NCI-H526 (cell line): ENCODE data around the gene TFAP2B.

Experiments
- DNase-seq, 2 experiments: peaks; one replicate each; lab custom pipeline; 2025; lab: John Stamatoyannopoulos, UW

TFAP2B gene

DNA sequence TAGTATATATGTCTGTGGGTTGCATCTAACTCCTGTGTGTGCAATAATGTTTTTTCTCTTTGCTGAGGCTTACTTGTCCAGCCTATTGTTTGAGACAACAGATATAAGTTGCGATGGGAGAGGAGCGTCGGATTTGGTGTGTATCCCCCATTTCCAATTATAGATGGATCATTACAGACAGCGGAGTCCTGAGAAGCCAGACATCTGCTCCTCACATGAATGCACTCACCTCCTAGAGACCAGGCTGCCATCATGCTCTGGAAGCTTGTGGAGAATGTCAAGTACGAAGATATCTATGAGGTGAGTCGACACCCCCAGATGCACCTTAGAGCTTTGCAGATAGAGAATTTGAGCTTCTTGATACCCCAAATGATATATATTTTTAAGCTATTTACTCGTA, at the start of gene TFAP2B:
TSS of gene TFAP2B (plus strand) at position 199 of the 400 bp plus-strand sequence. CDS start at position 220, 21 bp downstream.
- no peak for DNase-seq

DNA sequence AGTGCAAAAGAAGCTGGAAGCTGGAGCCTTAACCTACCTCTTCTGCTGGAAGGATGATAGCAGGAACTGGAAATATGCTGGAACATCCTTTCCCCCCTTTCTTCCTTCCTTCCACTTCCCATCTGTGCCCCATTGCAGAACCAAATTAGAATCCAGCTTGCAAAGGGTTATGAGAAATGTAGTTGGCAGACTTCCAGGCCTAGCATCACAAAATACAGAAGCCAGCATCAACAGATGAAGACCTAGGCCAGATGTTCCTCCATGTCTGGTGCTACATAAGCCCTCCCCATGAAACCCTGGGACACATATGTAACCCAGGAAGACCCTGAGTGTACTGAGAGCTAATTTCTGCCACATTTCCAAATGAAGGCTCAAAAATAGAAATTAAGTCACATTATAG, 40.0 kb upstream of the TFAP2B start:
- DNase-seq: no peak

DNA sequence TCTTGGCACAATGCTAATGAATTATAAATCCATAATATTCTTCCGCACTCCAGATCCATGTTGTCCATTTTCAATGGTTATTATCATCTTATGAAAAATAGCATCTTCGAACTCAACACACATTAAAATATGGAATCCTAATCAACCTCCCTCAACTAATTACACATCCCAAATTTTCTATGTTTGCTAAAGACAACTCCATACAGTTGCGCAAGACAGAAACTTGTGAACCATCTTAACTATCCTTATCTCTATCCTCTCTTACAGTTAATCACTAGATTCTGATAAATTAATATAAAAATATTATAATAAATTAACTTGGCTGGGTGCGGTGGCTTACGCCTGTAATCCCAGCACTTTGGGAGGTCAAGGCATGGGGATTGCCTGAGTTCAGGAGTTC, 38.3 kb upstream of the TFAP2B start:
- no peak for DNase-seq

DNA sequence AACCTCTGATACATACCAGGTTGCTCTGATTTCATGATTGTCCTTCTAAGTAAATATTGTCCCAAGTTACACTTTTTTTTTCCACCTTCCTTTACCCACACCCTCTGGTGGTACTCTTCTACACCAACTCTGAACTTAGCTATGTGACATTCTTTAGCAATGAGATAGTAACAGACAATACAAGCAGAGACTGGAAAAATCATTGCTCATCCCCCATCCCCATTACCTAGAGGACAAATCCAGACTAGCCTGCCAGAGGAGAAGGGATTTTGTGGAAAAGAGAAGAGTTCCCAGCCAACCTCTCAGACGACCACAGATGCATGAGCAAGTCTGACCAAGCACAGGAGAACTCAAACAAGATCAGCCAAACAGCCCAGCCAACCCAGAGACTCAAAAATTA, 32.8 kb upstream of the TFAP2B start:
- no peak for DNase-seq

DNA sequence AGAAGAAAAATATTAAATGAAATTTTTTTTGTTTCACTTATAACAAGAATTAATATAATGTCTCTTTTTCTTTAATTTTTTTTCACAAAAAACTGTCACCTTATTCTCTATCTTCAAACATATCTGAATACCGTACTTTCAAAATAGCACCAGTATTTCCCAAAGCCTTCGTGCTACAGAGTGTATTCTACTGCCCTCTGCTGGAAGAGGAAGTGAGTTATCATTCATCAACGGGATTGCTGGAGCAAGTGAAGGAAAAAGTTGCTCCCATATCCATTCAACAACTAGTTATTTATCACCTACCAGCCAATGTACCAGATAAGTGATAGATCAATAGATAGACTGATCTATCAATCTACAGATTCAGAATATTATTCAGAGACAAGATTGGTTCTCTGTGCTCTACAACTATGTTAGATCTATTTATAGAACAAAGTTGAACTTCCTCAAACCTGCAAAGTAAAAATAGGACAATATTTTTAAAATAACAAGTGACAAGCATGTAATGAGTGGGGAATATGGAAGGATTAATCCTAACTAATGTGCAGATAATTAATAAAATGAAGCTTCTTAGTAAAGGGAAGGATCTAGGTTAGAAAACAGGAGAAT, 26.7 kb upstream of the TFAP2B start:
- peak; percentile 32 to 79 for DNase-seq

DNA sequence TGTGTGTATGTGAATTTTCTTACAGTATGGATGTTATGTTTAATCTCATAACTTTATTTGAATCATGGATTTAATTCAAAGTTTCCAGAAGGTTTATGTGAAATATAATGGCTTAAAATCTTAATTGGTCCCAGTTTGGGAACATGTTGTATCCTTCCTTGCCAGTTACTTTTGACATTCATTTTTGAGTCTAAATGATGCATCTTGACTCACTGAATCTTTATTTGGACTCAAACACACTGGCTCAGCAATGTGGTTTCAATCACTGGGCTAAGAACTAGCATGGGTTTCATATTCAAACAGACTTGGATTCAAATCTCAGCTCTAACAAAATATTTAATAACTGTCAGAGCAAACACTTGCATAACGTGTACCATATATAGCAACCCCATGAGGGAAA, 25.9 kb upstream of the TFAP2B start:
- no peak for DNase-seq

DNA sequence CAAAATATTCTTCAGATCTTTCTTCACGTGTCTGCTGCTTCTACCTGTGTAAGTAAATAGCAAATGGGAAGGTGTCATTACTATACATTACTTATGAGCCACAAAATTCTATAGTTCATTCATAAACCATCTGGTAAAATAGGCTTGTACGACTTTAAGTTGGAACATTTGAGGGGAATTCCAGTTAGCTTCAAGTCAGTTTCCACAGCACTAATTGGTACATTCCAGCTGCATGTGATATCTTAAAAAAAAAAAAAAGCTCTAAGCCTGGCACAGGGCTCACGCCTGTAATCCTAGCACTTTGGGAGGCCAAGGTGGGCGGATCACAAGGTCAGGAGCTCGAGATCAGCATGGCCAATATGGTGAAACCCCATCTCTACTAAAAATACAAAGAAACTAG, 23.1 kb upstream of the TFAP2B start:
- no peak for DNase-seq

DNA sequence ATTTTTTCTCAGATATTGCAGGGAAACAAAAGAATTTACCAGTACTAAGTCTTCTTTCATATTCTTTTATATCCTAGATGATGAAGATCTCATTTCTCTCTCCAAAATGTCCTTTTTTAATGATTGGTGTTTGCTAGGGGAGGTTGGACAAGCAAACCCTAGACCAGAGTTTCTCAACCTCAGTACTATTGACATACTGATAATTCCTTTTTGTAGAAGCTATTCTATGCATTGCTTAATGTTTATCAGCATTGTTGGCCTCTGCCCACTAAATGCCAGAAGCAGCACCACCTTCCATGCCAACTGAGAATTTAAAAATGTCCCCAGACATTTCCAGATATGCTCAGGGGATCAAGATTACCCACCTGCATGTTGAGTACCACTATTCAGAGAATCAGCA, 14.4 kb upstream of the TFAP2B start:
- no peak for DNase-seq

DNA sequence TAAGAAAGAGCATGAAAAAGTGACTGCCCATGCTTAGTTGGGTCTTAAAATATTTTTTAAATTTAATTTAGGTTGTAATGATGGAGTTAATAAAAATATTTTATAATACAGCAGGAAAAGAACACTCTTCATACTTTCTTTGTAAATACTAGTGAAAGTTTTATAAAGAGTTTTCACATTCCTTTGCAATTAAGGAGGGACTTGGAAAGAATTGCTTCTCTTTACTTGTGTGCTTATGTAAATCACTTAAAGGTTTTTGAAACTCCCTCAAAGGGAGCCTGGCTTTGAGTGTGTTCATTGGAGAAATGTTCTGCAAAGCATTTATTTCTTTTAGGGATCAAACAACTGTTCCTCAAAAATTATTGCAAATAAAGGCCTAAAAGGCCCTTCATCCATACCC, 11.6 kb upstream of the TFAP2B start:
- DNase-seq: no peak

DNA sequence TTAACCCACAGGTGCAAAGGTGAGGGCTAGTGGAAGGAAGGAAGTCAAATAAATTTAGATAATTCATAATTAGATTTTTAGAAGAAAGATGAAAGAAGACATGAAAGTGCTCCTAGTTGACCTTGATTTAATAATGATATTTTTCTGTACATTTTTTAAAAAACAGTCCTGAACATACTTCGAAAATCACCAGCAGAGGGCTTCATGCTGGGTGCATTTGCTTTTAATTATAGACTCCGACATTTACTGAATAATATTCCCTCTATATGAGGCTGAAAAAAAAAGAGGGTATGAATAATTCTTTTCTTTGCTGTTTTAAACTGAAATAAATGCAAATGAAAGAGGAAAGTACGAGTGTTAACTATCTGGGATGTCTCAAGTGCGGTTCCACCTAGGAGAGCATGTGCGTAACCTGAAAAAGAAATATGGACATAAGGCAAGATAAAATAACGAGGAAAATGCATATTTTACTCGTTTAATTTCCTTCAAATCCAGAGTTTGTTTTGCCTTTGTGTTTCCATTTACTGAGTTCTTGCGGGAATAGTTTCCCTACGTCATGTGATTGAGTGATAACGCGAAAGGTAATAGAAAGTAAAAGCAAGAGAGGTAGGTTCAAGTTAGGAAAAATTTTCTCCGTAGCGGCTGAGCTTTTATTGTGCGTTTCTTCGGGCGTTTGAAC, 3.1 kb upstream of the TFAP2B start:
- DNase-seq: peak; percentile 42 to 51

DNA sequence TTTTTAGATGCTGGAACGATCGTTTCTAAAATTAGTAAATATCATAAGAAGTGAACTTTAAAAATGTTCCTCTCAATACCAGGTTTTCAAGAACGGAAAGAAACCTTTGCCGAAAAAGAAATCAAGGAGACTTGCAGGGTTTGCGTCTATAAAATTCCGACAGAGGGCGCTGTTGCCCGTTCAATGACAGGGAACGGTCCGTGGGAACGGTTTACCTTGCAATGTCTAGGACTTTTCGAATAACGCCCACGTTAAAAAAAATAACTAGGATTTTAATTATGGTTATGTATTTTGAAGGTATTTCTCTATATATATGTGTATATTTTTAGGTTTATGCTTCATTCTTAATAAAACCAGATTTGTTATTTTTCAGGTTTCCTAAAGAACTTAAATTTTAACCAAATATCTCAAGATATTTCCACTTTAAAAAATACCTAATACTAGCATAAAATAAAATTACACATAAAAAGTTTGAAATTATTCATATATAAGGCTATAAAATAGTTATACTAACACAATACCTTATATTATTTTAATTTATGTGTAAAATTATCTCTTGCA, 2.5 kb upstream of the TFAP2B start:
- DNase-seq: peak; percentile 70 to 92

DNA sequence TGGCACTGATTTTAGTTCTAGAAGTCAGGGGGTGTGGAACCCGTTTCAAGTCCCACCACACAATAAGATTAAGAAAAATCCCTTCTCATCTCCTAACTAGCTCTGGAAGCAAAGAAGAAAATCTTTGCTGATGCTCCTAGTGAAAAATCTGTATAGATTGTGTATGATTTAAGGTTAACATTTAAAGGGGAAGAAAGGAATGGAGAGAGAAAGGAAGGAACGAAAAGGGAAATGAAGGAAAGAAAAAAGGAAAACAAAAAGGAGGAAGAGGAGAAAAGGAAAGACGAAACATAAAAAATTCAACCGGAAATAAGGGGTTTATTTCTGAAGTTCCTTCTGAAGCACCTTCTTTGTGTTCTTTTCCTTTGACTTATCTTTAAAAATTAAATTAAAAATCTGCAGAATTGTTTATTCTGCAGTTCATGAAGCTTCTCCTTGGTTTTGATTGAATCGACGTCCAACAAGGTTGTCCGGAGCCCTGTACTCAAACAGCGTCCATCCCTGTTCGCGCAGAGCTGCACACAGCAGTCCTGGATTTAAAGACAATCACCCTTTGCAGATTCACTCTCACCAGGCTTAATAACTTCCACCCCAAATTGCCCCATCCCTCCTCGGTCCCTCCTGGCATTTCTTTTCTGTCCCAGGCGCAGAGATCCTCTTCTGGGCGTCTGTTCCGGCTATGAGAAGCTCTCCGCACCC, 1.6 kb upstream of the TFAP2B start:
- no peak for DNase-seq

DNA sequence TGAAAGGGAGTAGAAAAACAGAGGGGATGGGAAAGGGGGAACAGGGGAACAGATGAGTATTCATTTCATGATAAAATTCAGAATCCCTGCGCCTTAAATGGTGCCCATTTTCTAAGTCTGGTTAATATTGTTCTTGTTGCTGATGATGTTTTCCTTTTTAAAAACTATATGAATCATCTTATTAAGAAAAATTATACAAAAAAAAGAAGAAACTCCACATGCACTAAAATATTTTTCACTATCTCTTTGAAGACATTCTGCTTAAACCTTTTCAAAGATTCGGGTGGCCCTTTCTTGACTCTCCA, 1.1 kb upstream of the TFAP2B start:
- no peak for DNase-seq

DNA sequence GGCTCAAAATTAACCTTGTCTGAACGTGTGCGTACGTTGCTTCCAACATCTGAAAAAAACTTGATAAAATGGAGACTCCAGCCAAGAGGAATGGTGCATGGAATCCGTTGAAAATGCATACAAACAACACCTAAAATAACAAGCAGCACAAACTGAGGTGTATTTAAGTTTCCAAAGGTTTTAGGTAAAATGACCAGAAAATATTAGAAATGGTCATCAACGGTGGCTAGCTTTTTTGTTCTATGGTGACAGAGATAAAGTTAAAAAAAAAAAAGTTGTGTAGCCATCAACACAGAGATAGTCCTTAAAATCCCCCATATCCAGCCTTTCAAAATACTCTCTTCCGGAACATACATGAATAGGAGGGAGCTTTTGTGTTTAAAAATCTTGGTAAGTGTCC, 651 bp upstream of the TFAP2B start:
- DNase-seq: no peak

DNA sequence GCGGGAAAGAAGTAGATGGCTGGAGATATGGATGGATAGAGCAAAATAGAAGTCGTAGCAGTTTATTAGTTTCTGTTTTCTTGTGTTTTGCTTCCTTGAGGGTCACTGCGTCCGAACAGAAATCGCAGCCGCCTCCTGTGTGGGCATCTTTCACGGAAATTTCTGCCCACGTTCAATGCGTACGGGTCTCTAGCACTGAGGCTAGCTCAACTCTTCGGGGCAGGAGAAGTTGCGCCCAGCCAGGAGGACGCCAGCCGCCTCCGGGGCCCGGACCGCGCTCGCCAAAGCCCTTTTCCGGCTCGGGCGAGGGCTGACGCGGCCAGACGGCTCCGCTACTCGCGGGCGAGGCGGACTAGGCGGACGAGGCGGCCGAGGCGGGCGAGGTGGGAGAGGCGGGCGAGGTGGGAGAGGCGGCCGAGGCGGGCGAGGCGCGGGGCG, 814 bp downstream of the TFAP2B start:
- peak in 1 of 2 experiments; percentile 13 for DNase-seq

DNA sequence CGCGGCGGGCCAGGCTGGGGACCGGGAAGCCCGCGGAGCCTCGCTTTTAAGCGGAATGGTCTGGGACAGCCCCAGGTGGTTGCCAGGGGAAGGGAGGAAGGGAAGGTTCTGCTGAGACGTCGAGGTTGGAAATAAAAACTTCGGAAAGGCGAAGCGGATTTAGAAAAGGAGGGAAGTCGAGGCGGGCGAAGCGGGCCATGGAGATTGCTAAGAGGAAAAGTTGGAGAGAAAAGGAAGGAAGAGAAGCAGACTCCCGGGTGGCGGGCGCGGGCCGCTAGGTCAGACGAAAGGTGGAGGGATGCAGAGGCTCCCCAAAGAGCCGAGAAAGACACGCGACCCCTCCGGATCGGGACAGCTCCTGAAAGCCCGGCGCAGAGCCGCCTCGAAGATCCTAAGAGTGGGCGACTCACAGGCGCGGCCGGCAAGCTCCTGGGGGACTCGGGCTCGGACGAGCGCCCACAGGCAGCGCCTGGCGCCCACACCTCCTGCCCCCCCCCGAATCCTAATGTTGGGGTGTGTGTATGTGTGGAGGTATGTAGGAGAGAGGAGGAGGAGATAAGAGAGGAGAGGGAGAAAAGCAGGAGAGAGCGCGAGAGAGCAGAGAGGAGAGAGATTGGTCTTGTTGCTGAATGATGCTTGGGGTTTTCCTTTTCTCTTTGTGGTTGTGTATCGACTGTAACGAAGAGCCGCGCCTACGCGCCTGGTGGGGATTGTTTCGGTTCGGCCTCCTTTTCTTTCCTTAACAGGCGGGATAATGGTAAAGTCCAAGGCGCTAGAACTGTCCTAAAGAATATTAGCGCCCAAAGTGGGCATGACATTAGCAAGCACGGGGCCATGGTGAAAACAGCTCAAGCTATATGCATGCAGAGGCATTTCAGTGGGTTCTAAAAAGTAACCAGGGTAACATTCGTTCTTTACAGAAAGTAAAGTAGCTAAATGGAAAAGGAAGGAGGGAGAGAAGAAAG, 1.5 kb downstream of the TFAP2B start:
- peak in 1 of 2 experiments; percentile 7 for DNase-seq

DNA sequence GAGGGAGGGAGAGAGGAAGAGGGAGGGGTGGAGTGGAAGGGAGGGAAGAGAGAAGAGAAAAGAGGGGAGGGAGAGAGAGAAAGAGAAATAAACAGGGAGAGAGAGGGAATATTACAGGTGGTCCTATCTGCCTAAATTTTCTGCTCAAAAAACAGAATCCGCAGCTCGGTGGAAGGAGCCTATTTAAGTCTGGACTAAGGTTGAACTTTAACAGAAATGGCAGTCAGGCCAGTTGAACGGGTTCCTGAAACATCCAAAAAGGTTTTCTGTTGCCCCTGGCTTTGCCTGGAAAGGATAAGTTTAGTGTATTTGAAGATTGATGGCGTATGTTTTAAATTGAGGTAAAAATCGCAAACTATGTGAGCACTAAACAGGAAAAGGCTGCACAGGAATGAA, 2.2 kb downstream of the TFAP2B start:
- DNase-seq: no peak

DNA sequence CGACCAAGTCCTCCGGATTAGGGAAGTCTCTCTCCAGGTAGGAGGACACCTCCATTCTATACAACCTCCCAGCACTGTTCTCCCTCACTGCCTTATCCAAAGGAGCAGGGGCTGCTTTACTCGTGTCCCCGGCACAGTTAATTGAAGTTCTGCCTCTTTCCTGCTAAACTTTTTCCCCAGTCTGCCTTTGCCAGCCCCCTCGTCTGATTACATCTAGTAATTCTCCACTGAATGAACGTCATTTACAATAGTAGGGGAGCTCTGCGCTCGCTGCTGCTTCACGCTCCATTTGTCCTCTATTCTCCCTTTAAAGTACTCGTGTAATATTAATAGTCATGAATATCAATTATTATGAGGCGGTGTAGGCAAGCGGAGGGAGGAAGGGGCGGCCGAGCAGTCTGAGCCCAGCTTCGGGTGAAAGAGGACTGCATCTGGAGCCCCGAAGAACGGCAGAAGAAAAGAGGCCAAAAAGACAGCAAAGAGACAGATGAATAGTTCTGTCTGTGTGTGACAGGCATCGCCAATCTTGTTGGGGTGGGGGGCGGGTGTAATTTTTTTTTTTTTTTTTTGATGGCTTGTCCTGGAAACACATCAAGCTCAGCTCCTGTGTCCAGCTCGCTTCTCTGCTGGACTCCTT, 2.9 kb downstream of the TFAP2B start:
- peak; percentile 26 to 55 for DNase-seq

DNA sequence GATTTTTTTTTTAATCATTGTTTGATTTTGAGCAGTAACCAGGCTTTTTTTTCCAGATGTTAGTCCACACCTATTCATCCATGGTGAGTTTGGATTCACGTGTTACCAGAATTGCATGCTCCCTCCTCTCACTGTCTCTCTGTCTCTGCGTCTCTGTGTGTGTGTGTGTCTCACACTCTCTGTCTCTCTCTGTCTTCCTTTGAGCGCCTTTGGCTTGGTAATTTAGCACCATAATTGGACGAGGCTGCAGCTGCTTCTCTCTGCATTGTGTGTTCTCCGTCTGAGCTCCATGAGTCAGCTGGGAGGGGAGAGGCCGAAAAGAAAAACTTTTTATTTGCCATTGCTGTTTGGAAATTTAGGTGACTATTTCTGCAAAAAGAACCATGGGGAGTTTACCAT, 3.4 kb downstream of the TFAP2B start:
- DNase-seq: peak in 1 of 2 experiments; percentile 46

DNA sequence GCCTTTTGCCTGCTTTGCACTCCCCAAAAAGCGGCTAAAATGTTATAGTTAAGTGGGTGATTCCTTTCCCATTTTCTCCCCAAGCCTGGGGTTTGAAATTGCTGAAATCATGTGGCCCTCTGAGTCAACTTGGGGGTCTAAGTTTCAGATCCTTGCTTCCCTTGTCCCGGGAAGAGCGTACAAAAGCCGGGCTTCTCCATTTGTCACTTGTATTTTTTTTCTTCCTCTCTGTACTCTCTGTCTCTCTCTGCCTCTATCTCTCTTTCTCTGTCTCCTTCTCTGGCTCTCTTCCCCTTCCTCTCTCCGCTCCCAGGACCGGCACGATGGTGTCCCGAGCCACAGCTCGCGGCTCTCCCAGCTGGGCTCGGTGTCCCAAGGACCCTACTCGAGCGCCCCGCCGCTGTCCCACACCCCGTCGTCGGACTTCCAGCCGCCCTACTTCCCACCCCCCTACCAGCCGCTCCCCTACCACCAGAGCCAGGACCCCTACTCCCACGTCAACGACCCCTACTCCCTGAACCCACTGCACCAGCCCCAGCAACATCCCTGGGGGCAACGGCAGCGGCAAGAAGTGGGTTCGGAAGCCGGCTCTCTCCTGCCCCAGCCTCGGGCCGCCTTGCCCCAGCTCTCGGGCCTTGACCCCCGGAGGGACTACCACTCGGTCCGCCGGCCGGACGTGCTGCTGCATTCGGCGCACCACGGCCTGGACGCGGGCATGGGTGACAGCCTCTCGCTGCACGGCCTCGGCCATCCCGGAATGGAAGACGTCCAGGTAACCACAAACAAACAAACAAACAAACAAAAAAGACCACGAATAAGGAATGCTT, 4.6 kb downstream of the TFAP2B start:
- DNase-seq: no peak

DNA sequence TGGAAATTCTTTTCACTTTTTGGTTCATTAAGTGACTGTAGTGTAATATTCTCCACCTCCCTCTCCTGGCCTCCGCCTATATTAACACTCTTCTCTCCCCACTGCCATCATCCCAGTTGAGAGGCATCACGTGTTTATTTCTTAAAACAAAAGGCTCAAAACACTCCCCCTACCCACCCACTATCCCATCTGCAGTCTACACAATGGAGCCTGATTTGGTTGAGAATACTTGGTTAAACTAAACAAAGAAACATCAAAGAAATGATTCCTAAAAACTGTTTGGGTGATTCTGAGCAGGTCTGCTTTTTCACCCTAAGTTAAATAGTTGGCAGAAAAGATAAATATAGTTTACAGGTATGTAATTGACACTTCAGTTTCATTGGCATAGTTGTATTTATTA, 5.9 kb downstream of the TFAP2B start:
- DNase-seq: no peak
